ENCODE data around the gene MACROD1. TPM values are rescaled to one million over a fixed set of nuclear protein-coding genes. Genes with fewer than 3 reads are reported as not detected.
A peak's percentile ranks its signal among the peaks of the same experiment; 100 is the strongest.

Gene MACROD1
- total and polyA plus RNA-seq, 2 donors (not counting 3 experiments of a cell fraction or from before 2014, with no cell fraction given), result 11.0 to 16.2 TPM

- intact Hi-C loops (cut with micrococcal nuclease), result no loop called here
- ChIA-PET CTCF (interaction anchor here (0.6 to 1.6 kb wide), 4 partner anchors 33 to 576 kb away, joined by 3 to 5 read pairs (median 4); no protein-coding TSS in a partner anchor), POLR2A (no interaction called here)
- no TSS peak for BruUV-seq (replicated peaks)
- TF ChIP-seq CTCF (IDR thresholded peaks at IDR 0.05; ENCODE audit: extremely low read depth in 1 of 2, insufficient read depth in 1 of 2, low read depth in 1 of 2, low read length in 2 of 2) (peak; percentile 15 to 36), GATA2 (IDR thresholded peaks at IDR 0.05; ENCODE audit: insufficient read depth, insufficient read length, low read depth, low read length) (no peak), MYC (IDR thresholded peaks at IDR 0.05; ENCODE audit: low read depth, low read length) (no peak), JUN (IDR thresholded peaks at IDR 0.05; ENCODE audit: borderline replicate concordance, insufficient read depth, insufficient read length, low read depth) (no peak)
- no peak overlapping the region for H2AFZ ChIP-seq (ENCODE audit: low read depth, low read length)
- no peaks in the 10 kb centered on the region for H3K9me1 ChIP-seq (replicated peaks; ENCODE audit: control insufficient read depth, extremely low read depth, insufficient read depth, low read length)
- H3K9me3 ChIP-seq (replicated peaks; ENCODE audit: control insufficient read depth, insufficient read depth, low read length), result no peaks in the 10 kb centered on the region
- no peak overlapping the region for H3K27ac ChIP-seq (ENCODE audit: insufficient read depth, low read depth, low read length)
- no peaks in the 10 kb centered on the region for H3K4me1 ChIP-seq (ENCODE audit: control insufficient read depth, extremely low read depth, insufficient read depth, low read length)
- FAIRE-seq (no peak), DNase-seq (ENCODE audit: low read depth, low spot score) (no peak)
- dilution Hi-C loops (cut with MboI; ENCODE audit: extremely low pct_ligation_motif_present, low sequenced_read_pairs), result no loop called here
- no peak overlapping the region for H3K9ac ChIP-seq (replicated peaks; ENCODE audit: extremely low read depth, insufficient read depth, low read length)
- no peak overlapping the region for H3K4me2 ChIP-seq (ENCODE audit: insufficient read depth, low read length)
- no peaks in the 10 kb centered on the region for H3K79me2 ChIP-seq (ENCODE audit: control insufficient read depth, insufficient read depth, low read length)
- H3K27me3 ChIP-seq (ENCODE audit: control insufficient read depth in 2 of 2, insufficient read depth in 2 of 2, low read length in 2 of 2), result peaks cover 11 to 15% of the 10 kb centered on the region in 2 experiments
- H3K4me3 ChIP-seq (replicated peaks in 1 of 3; ENCODE audit: insufficient read depth in 1 of 3, low read depth in 1 of 3, low read length in 3 of 3), result no peak overlapping the region
- no peaks in the 10 kb centered on the region for H4K20me1 ChIP-seq (replicated peaks; ENCODE audit: control insufficient read depth, extremely low read depth, insufficient read depth, low read length)
- H3K36me3 ChIP-seq (ENCODE audit: control insufficient read depth in 2 of 2, extremely low read depth in 1 of 2, insufficient read depth in 2 of 2, low read length in 2 of 2), result no peaks in the 10 kb centered on the region
These were observed 125.1 kb downstream of the MACROD1 start for GRCh38 chr11:64040684-64041322.

Measured in endothelial cell of umbilical vein (primary cell).